Measurements from ENCODE around the gene ISM1.

ISM1 gene

DNA sequence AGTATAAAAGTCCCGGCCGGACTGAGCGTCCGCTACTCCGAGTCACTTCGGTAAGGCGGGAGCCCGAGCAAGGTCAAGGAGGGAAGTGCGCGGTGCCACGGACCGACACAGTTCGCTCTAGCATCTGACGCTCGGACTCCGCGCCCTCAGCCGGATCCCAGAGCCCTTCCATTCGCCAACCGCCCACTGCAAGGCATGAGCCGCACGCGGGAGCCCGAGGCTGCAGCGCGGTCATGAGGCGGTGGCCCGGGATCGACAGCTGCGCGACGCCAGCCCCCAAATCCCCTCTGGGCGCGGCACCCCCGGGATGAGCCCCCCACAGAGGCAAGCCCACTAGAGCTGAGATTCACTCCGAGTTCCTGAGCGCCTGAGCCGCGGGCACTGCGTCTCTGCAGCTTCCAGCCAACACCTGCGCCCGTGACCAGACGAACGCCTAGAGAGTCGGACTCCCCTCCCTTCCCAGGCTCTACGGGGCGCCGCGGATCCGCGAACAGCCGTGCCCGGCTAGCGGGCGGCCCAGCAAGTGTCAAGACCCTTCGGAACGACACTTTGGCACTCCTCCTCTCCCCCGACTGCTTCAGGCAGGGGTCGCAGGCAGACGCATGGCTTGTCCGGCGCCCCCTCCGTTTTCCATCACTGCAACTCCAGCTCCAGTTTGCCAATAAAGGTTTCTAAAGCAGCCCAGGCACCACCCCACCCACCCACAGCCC, 725 bp upstream of the ISM1 start:
- no peak overlapping the region for H3K27ac ChIP-seq
- TF ChIP-seq, protein P1, sequence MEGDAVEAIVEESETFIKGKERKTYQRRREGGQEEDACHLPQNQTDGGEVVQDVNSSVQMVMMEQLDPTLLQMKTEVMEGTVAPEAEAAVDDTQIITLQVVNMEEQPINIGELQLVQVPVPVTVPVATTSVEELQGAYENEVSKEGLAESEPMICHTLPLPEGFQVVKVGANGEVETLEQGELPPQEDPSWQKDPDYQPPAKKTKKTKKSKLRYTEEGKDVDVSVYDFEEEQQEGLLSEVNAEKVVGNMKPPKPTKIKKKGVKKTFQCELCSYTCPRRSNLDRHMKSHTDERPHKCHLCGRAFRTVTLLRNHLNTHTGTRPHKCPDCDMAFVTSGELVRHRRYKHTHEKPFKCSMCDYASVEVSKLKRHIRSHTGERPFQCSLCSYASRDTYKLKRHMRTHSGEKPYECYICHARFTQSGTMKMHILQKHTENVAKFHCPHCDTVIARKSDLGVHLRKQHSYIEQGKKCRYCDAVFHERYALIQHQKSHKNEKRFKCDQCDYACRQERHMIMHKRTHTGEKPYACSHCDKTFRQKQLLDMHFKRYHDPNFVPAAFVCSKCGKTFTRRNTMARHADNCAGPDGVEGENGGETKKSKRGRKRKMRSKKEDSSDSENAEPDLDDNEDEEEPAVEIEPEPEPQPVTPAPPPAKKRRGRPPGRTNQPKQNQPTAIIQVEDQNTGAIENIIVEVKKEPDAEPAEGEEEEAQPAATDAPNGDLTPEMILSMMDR (conservative IDR thresholded peaks at IDR 0.05; ENCODE audit: low read depth) = no peak
- CTCF ChIA-PET = no interaction called here
- peak; percentile 32 for DNase-seq (ENCODE audit: low spot score)
- POLR2A ChIA-PET (ENCODE audit: low non-redundant PET) = no interaction called here

- TF ChIP-seq, protein P1 (conservative IDR thresholded peaks at IDR 0.05; ENCODE audit: low read depth) = no peak
- no peak overlapping the region for H3K27ac ChIP-seq
- DNase-seq (ENCODE audit: low spot score) = no peak
- ChIA-PET POLR2A (ENCODE audit: low non-redundant PET) (no interaction called here), CTCF (interaction anchor here (0.6 to 1.4 kb wide), 2 partner anchors 10 to 102 kb away, joined by 3 read pairs; no protein-coding TSS in a partner anchor)
These were observed 219 bp downstream of the ISM1 start for GRCh38 chr20:13221313-13221672.

GRCh38 chr20:13221673-13222318, 722 bp downstream of the ISM1 start:
- CTCF ChIA-PET = interaction anchor here (0.6 to 1.4 kb wide), 2 partner anchors 10 to 103 kb away, joined by 3 read pairs; no protein-coding TSS in a partner anchor
- TF ChIP-seq, protein P1 (conservative IDR thresholded peaks at IDR 0.05; ENCODE audit: low read depth) = no peak
- DNase-seq (ENCODE audit: low spot score) = peak; percentile 61
- H3K27ac ChIP-seq = no peak overlapping the region
- POLR2A ChIA-PET (ENCODE audit: low non-redundant PET) = no interaction called here

DNA sequence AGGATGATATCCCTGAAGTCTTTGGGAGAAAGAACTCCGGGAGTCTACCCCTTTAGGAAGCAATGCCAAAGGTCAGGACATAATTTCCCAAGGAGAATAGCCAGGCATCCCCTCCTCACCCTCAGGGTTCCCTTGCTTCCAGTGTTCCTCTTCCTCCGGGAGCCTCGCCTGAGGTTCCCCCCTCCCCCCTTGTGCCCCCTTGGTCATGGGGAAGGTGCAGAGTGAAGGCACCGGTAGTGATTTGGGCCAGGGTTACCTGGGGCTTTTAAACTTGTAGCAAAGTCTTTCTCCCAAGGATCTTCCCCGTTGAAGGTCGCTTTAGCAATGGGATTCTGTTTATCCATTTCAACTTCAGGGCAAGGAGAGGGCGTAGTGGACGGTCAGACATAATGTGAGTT, 1.2 kb downstream of the ISM1 start:
- TF ChIP-seq, protein P1 (conservative IDR thresholded peaks at IDR 0.05; ENCODE audit: low read depth) = no peak
- DNase-seq (ENCODE audit: low spot score) = no peak
- no peak overlapping the region for H3K27ac ChIP-seq
- POLR2A ChIA-PET (ENCODE audit: low non-redundant PET) = no interaction called here
- CTCF ChIA-PET = interaction anchor here (1.4 kb wide), 1 partner anchor 103 kb away, joined by 3 read pairs; no protein-coding TSS in a partner anchor

- ChIA-PET POLR2A (ENCODE audit: low non-redundant PET) (no interaction called here), CTCF (interaction anchor here (1.0 kb wide), 1 partner anchor 9 kb away, joined by 6 read pairs; no protein-coding TSS in a partner anchor)
- H3K27ac ChIP-seq = no peak overlapping the region
- TF ChIP-seq, protein P1 (conservative IDR thresholded peaks at IDR 0.05; ENCODE audit: low read depth) = no peak
- DNase-seq (ENCODE audit: low spot score) = no peak
These were observed 2.9 kb downstream of the ISM1 start for GRCh38 chr20:13223736-13224520.

DNA sequence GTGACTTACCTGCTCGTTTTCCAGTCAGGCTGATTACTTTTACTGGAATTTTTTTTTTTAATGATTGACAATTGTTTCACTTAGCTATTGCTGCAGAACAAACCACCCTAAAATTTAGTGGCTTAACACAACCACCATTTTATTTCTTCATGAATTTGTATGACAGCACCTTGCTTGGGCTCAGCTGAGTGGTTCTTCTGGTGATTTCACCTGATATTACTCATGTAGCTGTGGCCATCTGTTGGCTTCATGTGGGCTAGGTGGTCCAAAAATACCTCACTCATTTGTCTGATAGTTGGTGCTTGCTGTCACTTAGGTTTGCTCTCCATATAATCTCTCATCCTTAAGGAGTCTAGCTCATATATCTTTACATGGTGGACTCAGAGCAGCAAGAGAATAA, 5.3 kb downstream of the ISM1 start:
- TF ChIP-seq, protein P1 (conservative IDR thresholded peaks at IDR 0.05; ENCODE audit: low read depth) = no peak
- no peak overlapping the region for H3K27ac ChIP-seq
- CTCF ChIA-PET = interaction anchor here (0.7 kb wide), 2 partner anchors 28 to 752 kb away, joined by 3 to 4 read pairs; no protein-coding TSS in a partner anchor
- no peak for DNase-seq (ENCODE audit: low spot score)
- POLR2A ChIA-PET (ENCODE audit: low non-redundant PET) = no interaction called here
